HepG2 (cell line): ENCODE results near the gene SIK3. TPM values are rescaled to one million over a fixed set of nuclear protein-coding genes. Genes with fewer than 3 reads are reported as not detected.
A peak's percentile ranks its signal among the peaks of the same experiment; 100 is the strongest.

ENCODE experiments used
- ATF7-NPFF ChIP-seq: sonication (generic); formaldehyde crosslinking; IDR thresholded peaks from 2 replicates; pipeline ENCODE4 v1.8.1; 2023; ENCODE audit warnings: mild to moderate bottlenecking, low read depth, missing genetic modification reagents, moderate library complexity
- CBX2 ChIP-seq, 2 experiments: fragments of 200-600 bp in 1 of 2; sonication (generic); formaldehyde crosslinking in 1 of 2; IDR thresholded peaks; 2 replicates each; pipeline versions ENCODE4 v1.7.0 to v1.8.1; 2018 to 2022; ENCODE audit warnings: low read depth in 2 of 2, low read length in 1 of 2, mild to moderate bottlenecking in 1 of 2, missing genetic modification reagents in 1 of 2
- ETV5 ChIP-seq: IDR thresholded peaks from 2 replicates; pipeline ENCODE4 v1.6.1; 2018; ENCODE audit warnings: missing biosample characterization, missing genetic modification reagents, inconsistent platforms, borderline replicate concordance
- HNF4G ChIP-seq, 2 experiments: sonication (generic) in 1 of 2; formaldehyde crosslinking in 1 of 2; IDR thresholded peaks; 2 replicates each; pipeline versions ENCODE4 v1.4.0 to v1.6.1; 2011 to 2020; ENCODE audit warnings: borderline replicate concordance in 2 of 2, low read depth in 2 of 2, mild to moderate bottlenecking in 2 of 2, low read length in 1 of 2, missing genetic modification reagents in 1 of 2, moderate library complexity in 1 of 2
- MTA3 ChIP-seq: sonication (generic); formaldehyde crosslinking; IDR thresholded peaks from 2 replicates; pipeline ENCODE4 v1.4.0; 2020; ENCODE audit warnings: missing genetic modification reagents
- PCBP1 ChIP-seq: fragments of 200-400 bp; formaldehyde crosslinking; IDR thresholded peaks from 2 replicates; pipeline ENCODE4 v1.6.1; 2017; ENCODE audit warnings: mild to moderate bottlenecking, low read depth, low read length, borderline replicate concordance
- SAFB2 ChIP-seq: sonication (generic); formaldehyde crosslinking; IDR thresholded peaks from 2 replicates; pipeline ENCODE4 v1.5.1; 2020; ENCODE audit warnings: missing genetic modification reagents, low read depth, mild to moderate bottlenecking, borderline replicate concordance
- TBX3 ChIP-seq: fragments of 450-650 bp; IDR thresholded peaks from 2 replicates; pipeline ENCODE4 v1.6.1; 2017; ENCODE audit warnings: antibody characterized with exemption, mild to moderate bottlenecking, inconsistent platforms, borderline replicate concordance
- TGIF2 ChIP-seq: IDR thresholded peaks from 2 replicates; pipeline ENCODE4 v1.6.1; 2016; ENCODE audit warnings: control low read depth, missing compliant biosample characterization
- THRA ChIP-seq: sonication (generic); formaldehyde crosslinking; IDR thresholded peaks from 2 replicates; pipeline ENCODE4 v1.4.0; 2020; ENCODE audit warnings: missing genetic modification reagents, borderline replicate concordance
- ZBTB4 ChIP-seq: sonication (generic); formaldehyde crosslinking; IDR thresholded peaks from 2 replicates; pipeline ENCODE4 v1.4.0; 2020; ENCODE audit warnings: missing genetic modification reagents, mild to moderate bottlenecking, borderline replicate concordance
- ZNF232 ChIP-seq: sonication (generic); formaldehyde crosslinking; IDR thresholded peaks from 2 replicates; pipeline ENCODE4 v1.4.0; 2020; ENCODE audit warnings: missing genetic modification reagents, borderline replicate concordance
- ZNF234 ChIP-seq: sonication (generic); formaldehyde crosslinking; conservative IDR thresholded peaks from 2 replicates; pipeline ENCODE4 v1.5.1; 2020; ENCODE audit warnings: mild to moderate bottlenecking, missing genetic modification reagents
- ZNF460 ChIP-seq: sonication (generic); formaldehyde crosslinking; IDR thresholded peaks from 2 replicates; pipeline ENCODE4 v1.5.1; 2020; ENCODE audit warnings: missing genetic modification reagents, mild to moderate bottlenecking, borderline replicate concordance
- ZNF580 ChIP-seq: IDR thresholded peaks from 2 replicates; pipeline ENCODE4 v1.6.1; 2016; ENCODE audit warnings: low read depth, borderline replicate concordance
- ZNF761 ChIP-seq: sonication (generic); formaldehyde crosslinking; conservative IDR thresholded peaks from 2 replicates; pipeline ENCODE4 v1.4.0; 2020; ENCODE audit warnings: mild to moderate bottlenecking, missing genetic modification reagents
- ZNF816 ChIP-seq: sonication (generic); formaldehyde crosslinking; IDR thresholded peaks from 2 replicates; pipeline ENCODE4 v1.8.0; 2022; ENCODE audit warnings: missing genetic modification reagents, mild to moderate bottlenecking, borderline replicate concordance
- polyA plus RNA-seq, 8 experiments: library from polyadenylated mRNA; depleted of rRNA in 3 of 8; stranded (reverse) in 7 of 8; unstranded in 1 of 8; fragments of >200 nt; fragmentation: Illumina TruSeq in 4 of 8; extraction: Trizol in 4 of 8; gene quantifications; 2 replicates each; pipeline versions ENCODE4 v1.2.1 to v1.2.3, GENCODE V29; 2011 to 2016; ENCODE audit warnings: low read depth in 4 of 8, missing spikeins in 1 of 8, mixed read lengths in 1 of 8; ENCODE audit not compliant: insufficient read depth in 1 of 8
- total RNA-seq, 5 experiments: library from RNA; depleted of rRNA; stranded (reverse); fragments of >200 nt; fragmentation: Illumina TruSeq; extraction: Trizol; gene quantifications; 2 replicates each; pipeline ENCODE4 v1.2.3, GENCODE V29; 2016; ENCODE audit warnings: low read depth in 1 of 5
- TF ChIP-seq, protein P1 (sequence below): sonication (generic); formaldehyde crosslinking; IDR thresholded peaks from 2 replicates; pipeline ENCODE4 v1.5.0; 2020; ENCODE audit warnings: mild to moderate bottlenecking, missing genetic modification reagents, moderate library complexity

The SIK3 gene
- total and polyA plus RNA-seq, 2 of the 13 experiments (the other 11 are each of a cell fraction or from before 2014, with no cell fraction given) = 5.7 to 9.8 TPM

DNA sequence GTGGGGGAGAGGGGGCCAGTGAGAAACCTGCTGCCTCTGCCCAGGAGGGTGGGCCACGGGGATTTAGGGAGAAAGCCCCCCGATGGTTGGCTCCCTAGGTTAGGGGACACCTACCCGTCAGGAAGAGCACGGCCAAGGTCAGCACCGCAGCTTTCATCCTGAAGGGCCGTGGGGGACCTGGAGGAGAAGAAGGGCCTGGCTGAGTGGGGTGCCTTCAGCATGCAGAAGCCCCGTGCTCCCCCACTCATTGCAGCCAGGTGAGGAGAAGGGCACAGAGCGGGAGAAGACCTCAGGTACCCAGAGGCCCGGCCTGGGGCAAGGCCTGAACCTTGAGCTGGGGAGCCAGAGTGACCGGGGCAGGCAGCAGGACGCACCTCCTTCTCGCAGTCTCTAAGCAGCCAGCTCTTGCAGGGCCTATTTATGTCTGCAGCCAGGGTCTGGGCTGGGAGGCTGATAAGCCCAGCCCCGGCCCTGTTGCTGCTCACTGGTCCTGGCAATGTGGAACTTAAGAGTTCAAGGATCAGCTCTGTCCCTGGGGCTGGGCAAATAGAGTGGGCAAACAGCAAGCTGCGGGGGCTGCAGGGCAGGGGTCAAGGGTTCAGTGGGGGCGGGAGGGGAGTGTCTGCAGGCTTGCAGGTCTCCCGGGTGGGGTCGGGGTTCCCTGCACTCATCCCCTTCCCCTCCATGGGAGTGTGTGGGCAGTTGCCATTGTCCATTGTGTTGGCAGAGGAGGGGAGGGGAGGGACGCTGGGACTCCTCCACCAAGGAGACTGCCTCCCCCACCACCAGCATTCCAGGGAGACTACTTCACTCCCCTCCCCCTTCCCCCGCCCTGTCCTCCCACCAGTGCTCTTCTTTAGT, 260.8 kb downstream of the SIK3 start, which contains the start of gene APOA1 (continued):
- peak; percentile 96 for TF ChIP-seq ZNF580 (CRISPR knock-in tag)
- TF ChIP-seq TBX3 = peak; percentile 39; the same call in 1 of the 2 replicates
- peak; percentile 23; the same call in 1 of the 2 replicates for TF ChIP-seq ETV5 (CRISPR knock-in tag)
- TF ChIP-seq CBX2 (IDR thresholded peaks at IDR 0.05; ENCODE audit: low read depth, low read length) = no peak
- TF ChIP-seq CBX2 (CRISPR knock-in tag; IDR thresholded peaks at IDR 0.05; ENCODE audit: low read depth) = no peak
- TF ChIP-seq SAFB2 (CRISPR knock-in tag) = no peak; the same call in 1 of the 2 replicates
- no peak; the same call in 1 of the 2 replicates for TF ChIP-seq ZNF460 (CRISPR knock-in tag)
- TF ChIP-seq THRA (CRISPR knock-in tag) = peak; percentile 84
- TF ChIP-seq ZNF816 (CRISPR knock-in tag) = no peak
- peak; percentile 81; the same call in 1 of the 2 replicates for TF ChIP-seq ZBTB4 (CRISPR knock-in tag)
- TF ChIP-seq, protein P1, sequence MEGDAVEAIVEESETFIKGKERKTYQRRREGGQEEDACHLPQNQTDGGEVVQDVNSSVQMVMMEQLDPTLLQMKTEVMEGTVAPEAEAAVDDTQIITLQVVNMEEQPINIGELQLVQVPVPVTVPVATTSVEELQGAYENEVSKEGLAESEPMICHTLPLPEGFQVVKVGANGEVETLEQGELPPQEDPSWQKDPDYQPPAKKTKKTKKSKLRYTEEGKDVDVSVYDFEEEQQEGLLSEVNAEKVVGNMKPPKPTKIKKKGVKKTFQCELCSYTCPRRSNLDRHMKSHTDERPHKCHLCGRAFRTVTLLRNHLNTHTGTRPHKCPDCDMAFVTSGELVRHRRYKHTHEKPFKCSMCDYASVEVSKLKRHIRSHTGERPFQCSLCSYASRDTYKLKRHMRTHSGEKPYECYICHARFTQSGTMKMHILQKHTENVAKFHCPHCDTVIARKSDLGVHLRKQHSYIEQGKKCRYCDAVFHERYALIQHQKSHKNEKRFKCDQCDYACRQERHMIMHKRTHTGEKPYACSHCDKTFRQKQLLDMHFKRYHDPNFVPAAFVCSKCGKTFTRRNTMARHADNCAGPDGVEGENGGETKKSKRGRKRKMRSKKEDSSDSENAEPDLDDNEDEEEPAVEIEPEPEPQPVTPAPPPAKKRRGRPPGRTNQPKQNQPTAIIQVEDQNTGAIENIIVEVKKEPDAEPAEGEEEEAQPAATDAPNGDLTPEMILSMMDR = 0 out of 2 replicates have a peak, but pooled peaks have one; percentile 24
- TF ChIP-seq TGIF2 = peak; percentile 52
- peak; percentile 78; the same call in 1 of the 2 replicates for TF ChIP-seq PCBP1
- peak; percentile 95 for TF ChIP-seq HNF4G (IDR thresholded peaks at IDR 0.05; ENCODE audit: borderline replicate concordance, low read depth, low read length)
- TF ChIP-seq HNF4G (CRISPR knock-in tag; IDR thresholded peaks at IDR 0.05; ENCODE audit: borderline replicate concordance, low read depth) = peak; percentile 91
- no peak for TF ChIP-seq ZNF234 (CRISPR knock-in tag)
- TF ChIP-seq ATF7-NPFF = peak; percentile 93
- peak; percentile 53; the same call in 1 of the 2 replicates for TF ChIP-seq ZNF761 (CRISPR knock-in tag)
- TF ChIP-seq MTA3 (CRISPR knock-in tag) = no peak
- peak; percentile 56; the same call in 1 of the 2 replicates for TF ChIP-seq ZNF232 (CRISPR knock-in tag)
